HTR-8/SVneo (cell line): ENCODE results near the gene PDGFRB.
"Not testable (repeated sequence)": the region's sequence is repeated elsewhere in the genome, so short reads cannot be mapped to it uniquely, and the experiment has no call there.

Experiments
- DNase-seq: peaks from one replicate; pipeline ENCODE4 v3.0.0; 2011; ENCODE audit warnings: low spot score, mixed read lengths; ENCODE audit not compliant: insufficient read length
- FAIRE-seq: peaks from 2 replicates; lab custom pipeline; 2011; peaks lifted over from hg19 to GRCh38; lab: Jason Lieb, UNC

PDGFRB gene

GRCh38 chr5:150105928-150106615 lies 49.6 kb downstream of the PDGFRB start:
- DNase-seq (no peak), FAIRE-seq (no peak)

GRCh38 chr5:150104550-150104870 lies 51.1 kb downstream of the PDGFRB start:
- no peak for FAIRE-seq
- no peak for DNase-seq

- FAIRE-seq, result no peak
Observed at GRCh38 chr5:150103678-150104549, 51.7 kb downstream of the PDGFRB start.

GRCh38 chr5:150101023-150101422 lies 54.6 kb downstream of the PDGFRB start:
- FAIRE-seq, result no peak

More at GRCh38 chr5:150103678-150104549, 51.7 kb downstream of the PDGFRB start:
- no peak for DNase-seq

GRCh38 chr5:150097152-150097551 lies 58.5 kb downstream of the PDGFRB start:
- no peak for DNase-seq
- no peak for FAIRE-seq

More at GRCh38 chr5:150101023-150101422, 54.6 kb downstream of the PDGFRB start:
- DNase-seq, result no peak

GRCh38 chr5:150092159-150092787 lies 63.4 kb downstream of the PDGFRB start:
- DNase-seq (no peak), FAIRE-seq (peak; percentile 23)

- DNase-seq, result no peak
- FAIRE-seq, result no peak
Observed at GRCh38 chr5:150085950-150086715, 69.5 kb downstream of the PDGFRB start, which contains the start of gene CSF1R. Gene CSF1R (minus strand): TSS chr5:150086554. CDS start chr5:150086427, 127 bp downstream.

GRCh38 chr5:150085191-150085912 lies 70.3 kb downstream of the PDGFRB start:
- DNase-seq (no peak), FAIRE-seq (no peak)

- not testable (repeated sequence) for FAIRE-seq, DNase-seq
Observed at GRCh38 chr5:150084754-150085153, 70.9 kb downstream of the PDGFRB start.

GRCh38 chr5:150082889-150083288 lies 72.8 kb downstream of the PDGFRB start:
- no peak for FAIRE-seq
- no peak for DNase-seq

- DNase-seq (no peak), FAIRE-seq (no peak)
Observed at GRCh38 chr5:150082374-150082773, 73.3 kb downstream of the PDGFRB start.

GRCh38 chr5:150081541-150082283 lies 73.9 kb downstream of the PDGFRB start:
- FAIRE-seq, result no peak
- no peak for DNase-seq

- no peak for DNase-seq
- FAIRE-seq, result no peak
Observed at GRCh38 chr5:150080696-150081435, 74.8 kb downstream of the PDGFRB start.

- FAIRE-seq, result peak; percentile 20
- DNase-seq, result no peak
Observed at GRCh38 chr5:150079909-150080461, 75.7 kb downstream of the PDGFRB start.

- FAIRE-seq (no peak), DNase-seq (no peak)
Observed at GRCh38 chr5:150078802-150079689, 76.6 kb downstream of the PDGFRB start.

- no peak for FAIRE-seq
- no peak for DNase-seq
Observed at GRCh38 chr5:150077996-150078801, 77.4 kb downstream of the PDGFRB start.
